Measurements from ENCODE around the gene HOXB6.

The HOXB6 gene

GRCh38 chr17:48633266-48633677 is 28.5 kb upstream of the HOXB6 start:
- DNase-seq (ENCODE audit: low read depth) = no peak
- no peak overlapping the region for H3K4me3 ChIP-seq (ENCODE audit: low read depth, low read length)
- TF ChIP-seq CTCF (IDR thresholded peaks at IDR 0.05; ENCODE audit: control insufficient read depth, extremely low read depth, insufficient read depth) = no peak

- TF ChIP-seq CTCF (IDR thresholded peaks at IDR 0.05; ENCODE audit: control insufficient read depth, extremely low read depth, insufficient read depth) = no peak
- no peak overlapping the region for H3K4me3 ChIP-seq (ENCODE audit: low read depth, low read length)
These were observed 27.9 kb upstream of the HOXB6 start for GRCh38 chr17:48632579-48633265.

GRCh38 chr17:48631693-48632578 is 27.1 kb upstream of the HOXB6 start:
- DNase-seq (ENCODE audit: low read depth) = no peak
- TF ChIP-seq CTCF (IDR thresholded peaks at IDR 0.05; ENCODE audit: control insufficient read depth, extremely low read depth, insufficient read depth) = no peak
- H3K4me3 ChIP-seq (ENCODE audit: low read depth, low read length) = no peak overlapping the region

More at GRCh38 chr17:48632579-48633265, 27.9 kb upstream of the HOXB6 start:
- DNase-seq (ENCODE audit: low read depth) = no peak

- DNase-seq (ENCODE audit: low read depth) = no peak
- no peak overlapping the region for H3K4me3 ChIP-seq (ENCODE audit: low read depth, low read length)
- TF ChIP-seq CTCF (IDR thresholded peaks at IDR 0.05; ENCODE audit: control insufficient read depth, extremely low read depth, insufficient read depth) = no peak
These were observed 26.3 kb upstream of the HOXB6 start for GRCh38 chr17:48630925-48631692.

GRCh38 chr17:48630009-48630924 is 25.5 kb upstream of the HOXB6 start:
- no peak for TF ChIP-seq CTCF (IDR thresholded peaks at IDR 0.05; ENCODE audit: control insufficient read depth, extremely low read depth, insufficient read depth)
- no peak overlapping the region for H3K4me3 ChIP-seq (ENCODE audit: low read depth, low read length)
- DNase-seq (ENCODE audit: low read depth) = no peak

- no peak overlapping the region for H3K4me3 ChIP-seq (ENCODE audit: low read depth, low read length)
- TF ChIP-seq CTCF (IDR thresholded peaks at IDR 0.05; ENCODE audit: control insufficient read depth, extremely low read depth, insufficient read depth) = no peak
- DNase-seq (ENCODE audit: low read depth) = no peak
These were observed 24.6 kb upstream of the HOXB6 start for GRCh38 chr17:48629411-48629759.

Data from LNCaP clone FGC (cell line).